Upper lobe of left lung (tissue), 6 donors: ENCODE results near the gene NRGN. TPM values are rescaled to one million over a fixed set of nuclear protein-coding genes. Genes with fewer than 3 reads are reported as not detected.

Experiments used
- ATAC-seq, 2 donors: fragments of 200-7000 bp; cut with Tn5 transposase; one replicate each; pipeline ENCODE4 v1.9.1; 2022; ENCODE audit warnings: mild to moderate bottlenecking in 2 of 2, moderate library complexity in 2 of 2; ENCODE audit not compliant: low FRiP score in 2 of 2
- DNase-seq, 2 donors: peaks; one replicate each; pipeline ENCODE4 v3.0.0-alpha.2; 2019 to 2020
- H3K27ac ChIP-seq, 4 donors: fragments of 200-600 bp; sonication (generic); one replicate each; pipeline ENCODE4 v1.5.1; 2016 to 2019
- H3K27me3 ChIP-seq, 4 donors: fragments of 200-600 bp; sonication (generic); one replicate each; pipeline ENCODE4 v1.5.1; 2017 to 2019
- H3K36me3 ChIP-seq, 4 donors: fragments of 200-600 bp; sonication (generic); one replicate each; pipeline ENCODE4 v1.5.1; 2016 to 2019
- H3K4me1 ChIP-seq, 4 donors: fragments of 200-600 bp; sonication (generic); one replicate each; pipeline ENCODE4 v1.5.1; 2018 to 2019
- H3K4me3 ChIP-seq, 4 donors: fragments of 200-600 bp; sonication (generic); one replicate each; pipeline ENCODE4 v1.5.1; 2017 to 2019; ENCODE audit warnings: mild to moderate bottlenecking in 2 of 4, moderate library complexity in 1 of 4
- H3K9me3 ChIP-seq, 4 donors: fragments of 200-600 bp; sonication (generic); one replicate each; pipeline ENCODE4 v1.5.1; 2018 to 2019
- EP300 ChIP-seq, 4 donors: sonication (generic); formaldehyde crosslinking; IDR thresholded peaks; one replicate each; pipeline ENCODE4 v1.5.1; 2017; ENCODE audit warnings: antibody characterized with exemption in 4 of 4, control low read depth in 2 of 4
- POLR2A ChIP-seq, 4 donors: fragments of 450-650 bp; IDR thresholded peaks; one replicate each; pipeline ENCODE4 v1.5.1; 2016 to 2017; ENCODE audit warnings: antibody characterized with exemption in 4 of 4, mild to moderate bottlenecking in 2 of 4
- POLR2AphosphoS5 ChIP-seq, 2 donors: sonication (generic); formaldehyde crosslinking; IDR thresholded peaks; one replicate each; pipeline ENCODE4 v1.5.1; 2017; ENCODE audit warnings: antibody characterized with exemption in 2 of 2
- WGBS, 2 donors: methylation state at CpG; one replicate each; pipeline ENCODE4 v1.1.5; 2017 to 2018; 5-methylcytosine and 5-hydroxymethylcytosine counted together
- total RNA-seq, 6 donors: library from RNA; depleted of rRNA in 4 of 6; stranded (reverse); fragments of >200 nt in 4 of 6; gene quantifications; one replicate each; pipeline versions ENCODE4 v1.1.0 to v1.2.1, GENCODE V29; 2016 to 2021
- TF ChIP-seq, protein P1 (sequence below), 6 experiments: fragments of 450-650 bp in 4 of 6; fragments of 200-600 bp in 2 of 6; sonication (generic) in 2 of 6; IDR thresholded peaks; one replicate each; pipeline ENCODE4 v1.5.1; 2016 to 2019; ENCODE audit warnings: antibody characterized with exemption in 6 of 6
- donor health status: DM: no; HTN: no; CAD: no; lungs with moderate emphysema.
- donor health status: DM: no; HTN: yes; CAD: no; lungs with severe emphysema.

The NRGN gene
- total RNA-seq, 6 donors from 2014 or later: 30.9 to 111 (median 77.6) TPM

DNA sequence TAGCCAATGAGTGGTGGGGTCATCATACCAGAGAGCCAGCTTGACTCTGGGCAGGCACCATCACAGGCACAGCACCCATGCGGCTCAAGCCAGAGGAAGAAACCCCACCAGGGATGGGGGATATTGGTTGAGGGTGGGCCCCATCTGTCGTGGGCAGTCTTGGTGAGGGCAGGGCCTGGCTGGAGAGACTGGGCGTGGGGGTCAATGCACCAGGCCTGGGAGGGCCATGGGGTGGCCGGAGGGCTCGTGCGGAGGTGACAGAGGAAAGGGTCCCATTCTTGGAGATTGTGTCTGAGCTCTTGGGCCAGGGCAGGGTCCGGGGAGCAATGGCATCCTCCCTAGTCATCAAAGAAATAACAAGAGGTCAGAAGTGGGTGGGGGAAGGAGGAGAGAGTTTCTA lies 13.9 kb downstream of the NRGN start:
- TF ChIP-seq POLR2AphosphoS5 (IDR thresholded peaks at IDR 0.05) (no peak), EP300 (IDR thresholded peaks at IDR 0.05) (no peak), POLR2A (IDR thresholded peaks at IDR 0.05) (no peak)
- TF ChIP-seq, protein P1, sequence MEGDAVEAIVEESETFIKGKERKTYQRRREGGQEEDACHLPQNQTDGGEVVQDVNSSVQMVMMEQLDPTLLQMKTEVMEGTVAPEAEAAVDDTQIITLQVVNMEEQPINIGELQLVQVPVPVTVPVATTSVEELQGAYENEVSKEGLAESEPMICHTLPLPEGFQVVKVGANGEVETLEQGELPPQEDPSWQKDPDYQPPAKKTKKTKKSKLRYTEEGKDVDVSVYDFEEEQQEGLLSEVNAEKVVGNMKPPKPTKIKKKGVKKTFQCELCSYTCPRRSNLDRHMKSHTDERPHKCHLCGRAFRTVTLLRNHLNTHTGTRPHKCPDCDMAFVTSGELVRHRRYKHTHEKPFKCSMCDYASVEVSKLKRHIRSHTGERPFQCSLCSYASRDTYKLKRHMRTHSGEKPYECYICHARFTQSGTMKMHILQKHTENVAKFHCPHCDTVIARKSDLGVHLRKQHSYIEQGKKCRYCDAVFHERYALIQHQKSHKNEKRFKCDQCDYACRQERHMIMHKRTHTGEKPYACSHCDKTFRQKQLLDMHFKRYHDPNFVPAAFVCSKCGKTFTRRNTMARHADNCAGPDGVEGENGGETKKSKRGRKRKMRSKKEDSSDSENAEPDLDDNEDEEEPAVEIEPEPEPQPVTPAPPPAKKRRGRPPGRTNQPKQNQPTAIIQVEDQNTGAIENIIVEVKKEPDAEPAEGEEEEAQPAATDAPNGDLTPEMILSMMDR (IDR thresholded peaks at IDR 0.05): no peak
- no peak overlapping the region for H3K4me3 ChIP-seq
- H3K9me3 ChIP-seq: no peaks in the 10 kb centered on the region
- H3K4me1 ChIP-seq: peaks cover 50 to 77% (median 73%) of the 10 kb centered on the region in 4 donors
- peaks cover 0 to 62% (median 10%) of the 10 kb centered on the region in 4 donors for H3K36me3 ChIP-seq
- no peaks in the 10 kb centered on the region for H3K27me3 ChIP-seq
- H3K27ac ChIP-seq: peak overlapping the region; percentile 22 to 90 (median 70)
- no peak for ATAC-seq
- 76 to 89% methylated on average over 7 of the region's 7 CpGs for WGBS, 2 donors
- DNase-seq: peak in 1 of 2 donors; percentile 52

DNA sequence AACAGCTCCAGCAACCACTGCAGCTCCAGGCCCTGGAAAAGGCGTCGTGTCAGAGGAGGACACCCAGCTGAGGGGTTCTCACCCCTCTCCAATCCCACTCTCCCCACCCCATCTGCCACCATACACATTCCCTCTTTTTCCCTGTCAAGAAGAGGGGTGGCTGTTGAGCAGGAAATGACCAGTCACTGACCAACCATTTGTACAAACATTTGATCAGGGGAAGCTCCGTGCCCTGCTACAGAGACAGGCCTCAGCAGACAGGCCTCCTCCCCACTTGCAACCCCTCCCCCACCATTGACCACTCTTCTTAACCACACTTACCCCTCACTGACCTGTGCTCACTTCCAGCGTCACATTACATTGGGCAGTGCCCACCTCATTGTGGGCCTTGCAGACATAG lies 14.6 kb downstream of the NRGN start:
- H3K27ac ChIP-seq: peak overlapping the region; percentile 18 to 80 (median 28)
- no peak for DNase-seq
- WGBS, 2 donors: 73 to 80% methylated on average over 2 to 4 of the region's 4 CpGs
- no peak for TF ChIP-seq POLR2A (IDR thresholded peaks at IDR 0.05)
- peak in 1 of 2 donors; percentile 21 for TF ChIP-seq POLR2AphosphoS5 (IDR thresholded peaks at IDR 0.05)
- peaks cover 50 to 77% (median 73%) of the 10 kb centered on the region in 4 donors for H3K4me1 ChIP-seq
- no peaks in the 10 kb centered on the region for H3K9me3 ChIP-seq
- H3K36me3 ChIP-seq: peaks cover 0 to 69% (median 10%) of the 10 kb centered on the region in 4 donors
- no peak overlapping the region for H3K4me3 ChIP-seq
- peaks cover 0 to 4% (median under 1%) of the 10 kb centered on the region in 4 donors for H3K27me3 ChIP-seq
- ATAC-seq: no peak

DNA sequence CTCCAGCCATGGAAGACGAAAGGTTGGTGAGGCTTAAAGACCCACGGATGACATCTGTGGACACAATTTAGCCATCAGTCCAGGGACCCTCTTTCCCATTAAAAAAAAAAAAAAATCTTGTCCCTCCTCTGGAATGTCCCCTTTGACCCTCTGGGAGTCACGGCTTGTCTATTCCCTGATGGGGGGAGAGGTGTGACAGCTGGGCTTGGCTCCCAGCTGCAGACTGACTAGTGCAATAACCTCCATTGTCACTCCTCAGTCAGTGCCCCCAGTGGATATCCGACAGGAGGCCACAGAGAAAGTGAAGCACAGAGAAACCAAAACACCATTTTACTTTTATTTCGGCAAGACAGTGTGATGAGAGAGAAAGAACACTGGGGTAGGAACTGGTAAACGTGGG lies 15.0 kb downstream of the NRGN start:
- Histone ChIP-seq H3K27ac (peak overlapping the region; percentile 18 to 80 (median 28)), H3K9me3 (no peaks in the 10 kb centered on the region), H3K27me3 (peaks cover 0 to 6% (median 2%) of the 10 kb centered on the region in 4 donors), H3K4me1 (peaks cover 49 to 78% (median 72%) of the 10 kb centered on the region in 4 donors), H3K4me3 (no peak overlapping the region), H3K36me3 (peaks cover 0 to 67% (median 10%) of the 10 kb centered on the region in 4 donors)
- TF ChIP-seq POLR2AphosphoS5 (IDR thresholded peaks at IDR 0.05) (no peak), POLR2A (IDR thresholded peaks at IDR 0.05) (no peak), EP300 (IDR thresholded peaks at IDR 0.05) (no peak)
- TF ChIP-seq, protein P1 (IDR thresholded peaks at IDR 0.05): no peak
- 72 to 74% methylated on average over 6 of the region's 6 CpGs for WGBS, 2 donors
- ATAC-seq: no peak
- DNase-seq: no peak

- ATAC-seq (no peak), DNase-seq (no peak)
- WGBS, 2 donors: 70 to 73% methylated on average over 9 of the region's 9 CpGs
- Histone ChIP-seq H3K4me1 (peaks cover 47 to 86% (median 72%) of the 10 kb centered on the region in 4 donors), H3K4me3 (no peak overlapping the region), H3K36me3 (peaks cover 0 to 62% (median 10%) of the 10 kb centered on the region in 4 donors), H3K27ac (peak overlapping the region in 3 of 4 donors; percentile 8 to 38 (median 35)), H3K9me3 (no peaks in the 10 kb centered on the region), H3K27me3 (peaks cover 0 to 6% (median 3%) of the 10 kb centered on the region in 4 donors)
- TF ChIP-seq POLR2A (IDR thresholded peaks at IDR 0.05) (no peak), POLR2AphosphoS5 (IDR thresholded peaks at IDR 0.05) (no peak), EP300 (IDR thresholded peaks at IDR 0.05) (no peak)
- TF ChIP-seq, protein P1 (IDR thresholded peaks at IDR 0.05): no peak
Observed at GRCh38 chr11:124756033-124756752, 16.5 kb downstream of the NRGN start.

DNA sequence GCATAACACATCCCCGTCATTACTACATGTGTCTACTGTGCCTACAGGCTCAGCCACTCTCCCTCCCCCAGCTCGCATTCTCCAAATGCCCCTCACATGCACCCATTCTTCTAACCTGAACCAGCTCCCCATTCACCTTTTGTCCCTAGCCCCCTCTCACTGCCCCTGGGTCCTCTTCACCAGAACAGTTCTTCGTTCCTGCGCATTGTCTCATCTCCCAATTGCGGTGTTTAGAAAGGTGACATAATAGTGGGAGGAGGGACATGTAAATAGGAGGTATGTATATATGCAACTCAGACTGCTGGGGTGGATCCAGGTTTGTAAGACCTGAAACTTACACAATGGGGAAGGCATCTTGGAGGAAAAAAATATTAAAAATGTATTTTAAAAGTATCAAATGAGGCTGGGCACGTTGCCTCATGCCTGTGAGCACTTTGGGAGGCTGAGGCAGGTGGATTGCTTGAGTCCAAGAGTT lies 17.0 kb downstream of the NRGN start:
- WGBS, 2 donors: 70 to 72% methylated on average over 6 of the region's 6 CpGs
- H3K27me3 ChIP-seq: peaks cover 0 to 6% (median 3%) of the 10 kb centered on the region in 4 donors
- no peak for ATAC-seq
- H3K27ac ChIP-seq: peak overlapping the region in 2 of 4 donors; percentile 8 to 93
- H3K4me3 ChIP-seq: no peak overlapping the region
- TF ChIP-seq POLR2A (IDR thresholded peaks at IDR 0.05) (no peak), POLR2AphosphoS5 (IDR thresholded peaks at IDR 0.05) (no peak), EP300 (IDR thresholded peaks at IDR 0.05) (no peak)
- TF ChIP-seq, protein P1 (IDR thresholded peaks at IDR 0.05): no peak
- no peak for DNase-seq
- no peaks in the 10 kb centered on the region for H3K9me3 ChIP-seq
- peaks cover 0 to 57% (median 9%) of the 10 kb centered on the region in 4 donors for H3K36me3 ChIP-seq
- peaks cover 44 to 83% (median 73%) of the 10 kb centered on the region in 4 donors for H3K4me1 ChIP-seq
